K562 (cell line): ENCODE data around the gene PRDM4. TPM values are rescaled to one million over a fixed set of nuclear protein-coding genes. Genes with fewer than 3 reads are reported as not detected.

Source experiments
- ARHGAP35 ChIP-seq: fragments of 450-650 bp; IDR thresholded peaks from 2 replicates; pipeline ENCODE4 v1.6.1; 2018; ENCODE audit not compliant: partially characterized antibody
- CBFB ChIP-seq: sonication (generic); formaldehyde crosslinking; IDR thresholded peaks from 2 replicates; pipeline ENCODE4 v1.4.0; 2020; ENCODE audit warnings: mild to moderate bottlenecking, missing genetic modification reagents
- EP400 ChIP-seq: fragments of 450-650 bp; IDR thresholded peaks from 2 replicates; pipeline ENCODE4 v1.6.1; 2017; ENCODE audit warnings: antibody characterized with exemption, mild to moderate bottlenecking, moderate library complexity
- ETV1 ChIP-seq: fragments of 450-650 bp; conservative IDR thresholded peaks from 2 replicates; pipeline ENCODE4 v1.6.1; 2016; ENCODE audit warnings: missing genetic modification characterization, control low read depth, low read depth, missing compliant biosample characterization
- FOXK2 ChIP-seq, 2 experiments: fragments of 450-650 bp; IDR thresholded peaks in 1 of 2; conservative IDR thresholded peaks in 1 of 2; 2 replicates each; pipeline ENCODE4 v1.6.1; 2016; ENCODE audit warnings: low read depth in 2 of 2, mild to moderate bottlenecking in 1 of 2
- GABPA ChIP-seq: fragments of 200-800 bp; sonication (Bioruptor generic); conservative IDR thresholded peaks from 2 replicates; pipeline ENCODE4 v1.6.1; 2016; ENCODE audit warnings: low read depth, missing genetic modification characterization, missing compliant biosample characterization
- HDAC8 ChIP-seq: fragments of 450-650 bp; IDR thresholded peaks from 2 replicates; pipeline ENCODE4 v1.6.1; 2016; ENCODE audit warnings: mild to moderate bottlenecking, missing genetic modification characterization, moderate library complexity, missing compliant biosample characterization
- HIVEP1 ChIP-seq: fragments of 250-450 bp; sonication (Bioruptor Pico); IDR thresholded peaks from 2 replicates; pipeline ENCODE4 v1.4.0; 2020; ENCODE audit warnings: mild to moderate bottlenecking
- JUND ChIP-seq, 2 experiments: IDR thresholded peaks; 2 replicates in 1 of 2; 3 replicates in 1 of 2; pipeline ENCODE4 v1.6.1; 2011; ENCODE audit warnings: borderline replicate concordance in 2 of 2, low read depth in 2 of 2, low read length in 2 of 2, improper control_type of control experiment in 1 of 2, missing biosample characterization in 1 of 2, missing genetic modification characterization in 1 of 2, missing genetic modification reagents in 1 of 2
- MYC ChIP-seq, 2 experiments: fragments of 250-450 bp in 1 of 2; sonication (Bioruptor Pico) in 1 of 2; IDR thresholded peaks; 2 replicates each; pipeline versions ENCODE4 v1.5.1 to v1.6.1; 2012 to 2021; ENCODE audit warnings: low read depth in 2 of 2, borderline replicate concordance in 1 of 2, improper control_type of control experiment in 1 of 2, low read length in 1 of 2, mild to moderate bottlenecking in 1 of 2, moderate library complexity in 1 of 2
- NEUROD1 ChIP-seq: fragments of 150-350 bp; IDR thresholded peaks from 2 replicates; pipeline ENCODE4 v1.6.1; 2014; ENCODE audit warnings: borderline replicate concordance, low read length, low read depth; ENCODE audit not compliant: partially characterized antibody
- OTX1 ChIP-seq: fragments of 450-650 bp; formaldehyde crosslinking; IDR thresholded peaks from 2 replicates; pipeline ENCODE4 v1.4.0; 2022; ENCODE audit warnings: mild to moderate bottlenecking
- polyA plus RNA-seq, 8 experiments: library from polyadenylated mRNA; depleted of rRNA in 4 of 8; stranded (reverse) in 5 of 8; unstranded in 3 of 8; fragments of >200 nt; fragmentation: Nextera tagmentation in 2 of 8; fragmentation: Illumina TruSeq in 1 of 8; extraction: Ambion mirVana in 2 of 8; extraction: Trizol in 1 of 8; gene quantifications; 2 replicates each; pipeline versions ENCODE4 v1.2.1 to v1.2.3, GENCODE V29; 2011 to 2014; ENCODE audit warnings: inconsistent platforms in 1 of 8, missing spikeins in 1 of 8
- total RNA-seq, 7 experiments: library from RNA; depleted of rRNA in 6 of 7; stranded (reverse); fragments of >200 nt in 6 of 7; fragmentation: Illumina TruSeq in 2 of 7; extraction: Trizol in 2 of 7; gene quantifications; 2 replicates each; pipeline versions ENCODE4 v1.2.1 to v1.2.3, GENCODE V29; 2011 to 2021; ENCODE audit warnings: low replicate concordance in 1 of 7
- TF ChIP-seq, protein P1 (sequence below): fragments of 150-350 bp; conservative IDR thresholded peaks from 2 replicates; pipeline ENCODE4 v1.6.1; 2014; ENCODE audit warnings: low read length
- TF ChIP-seq, protein P2 (sequence below), 3 experiments: fragments of 200-800 bp in 1 of 3; fragments of 250-450 bp in 1 of 3; fragments of 450-650 bp in 1 of 3; sonication (Bioruptor Pico) in 1 of 3; sonication (Bioruptor generic) in 1 of 3; formaldehyde crosslinking in 1 of 3; IDR thresholded peaks; 2 replicates each; pipeline versions ENCODE4 v1.6.1 to v1.8.0; 2016 to 2022; ENCODE audit warnings: mild to moderate bottlenecking in 2 of 3, missing genetic modification characterization in 2 of 3, missing compliant biosample characterization in 1 of 3, moderate library complexity in 1 of 3
- TF ChIP-seq, protein P3 (sequence below): fragments of 200-800 bp; sonication (Bioruptor generic); IDR thresholded peaks from 2 replicates; pipeline ENCODE4 v1.6.1; 2017; ENCODE audit warnings: missing genetic modification characterization, missing compliant biosample characterization

PRDM4 gene
- total and polyA plus RNA-seq, 9 of the 15 experiments (the other 6 are each of a cell fraction or from before 2014, with no cell fraction given): 5.9 to 26.0 (median 20.0) TPM

GRCh38 chr12:107685360-107686248, 75.3 kb downstream of the PRDM4 start, which contains the start of gene PWP1 (continued):
- TF ChIP-seq HIVEP1 (CRISPR knock-in tag) (0 out of 2 replicates have a peak, but pooled peaks have one; percentile 12), NEUROD1 (peak; percentile 50), GABPA (tag) (peak; percentile 73), CBFB (CRISPR knock-in tag) (peak; percentile 61), JUND (IDR thresholded peaks at IDR 0.05; ENCODE audit: borderline replicate concordance, low read depth, low read length) (peak; percentile 74), JUND (tag; IDR thresholded peaks at IDR 0.05; ENCODE audit: borderline replicate concordance, low read depth, low read length) (no peak; the same call in 2 of the 3 replicates), MYC (IDR thresholded peaks at IDR 0.05; ENCODE audit: low read depth, low read length) (peak; percentile 100), MYC (CRISPR knock-in tag; IDR thresholded peaks at IDR 0.05; ENCODE audit: borderline replicate concordance, low read depth) (peak; percentile 77; the same call in 1 of the 2 replicates), HDAC8 (tag) (0 out of 2 replicates have a peak, but pooled peaks have one; percentile 13), ETV1 (tag) (peak; percentile 65), ARHGAP35 (no peak), EP400 (peak; percentile 99), FOXK2 (conservative IDR thresholded peaks at IDR 0.05 in 1 of 2, IDR thresholded peaks at IDR 0.05 in 1 of 2; ENCODE audit: low read depth in 2 of 2) (peak; percentile 96 to 97), OTX1 (CRISPR knock-in tag) (0 out of 2 replicates have a peak, but pooled peaks have one; percentile 69)
- TF ChIP-seq, protein P1, sequence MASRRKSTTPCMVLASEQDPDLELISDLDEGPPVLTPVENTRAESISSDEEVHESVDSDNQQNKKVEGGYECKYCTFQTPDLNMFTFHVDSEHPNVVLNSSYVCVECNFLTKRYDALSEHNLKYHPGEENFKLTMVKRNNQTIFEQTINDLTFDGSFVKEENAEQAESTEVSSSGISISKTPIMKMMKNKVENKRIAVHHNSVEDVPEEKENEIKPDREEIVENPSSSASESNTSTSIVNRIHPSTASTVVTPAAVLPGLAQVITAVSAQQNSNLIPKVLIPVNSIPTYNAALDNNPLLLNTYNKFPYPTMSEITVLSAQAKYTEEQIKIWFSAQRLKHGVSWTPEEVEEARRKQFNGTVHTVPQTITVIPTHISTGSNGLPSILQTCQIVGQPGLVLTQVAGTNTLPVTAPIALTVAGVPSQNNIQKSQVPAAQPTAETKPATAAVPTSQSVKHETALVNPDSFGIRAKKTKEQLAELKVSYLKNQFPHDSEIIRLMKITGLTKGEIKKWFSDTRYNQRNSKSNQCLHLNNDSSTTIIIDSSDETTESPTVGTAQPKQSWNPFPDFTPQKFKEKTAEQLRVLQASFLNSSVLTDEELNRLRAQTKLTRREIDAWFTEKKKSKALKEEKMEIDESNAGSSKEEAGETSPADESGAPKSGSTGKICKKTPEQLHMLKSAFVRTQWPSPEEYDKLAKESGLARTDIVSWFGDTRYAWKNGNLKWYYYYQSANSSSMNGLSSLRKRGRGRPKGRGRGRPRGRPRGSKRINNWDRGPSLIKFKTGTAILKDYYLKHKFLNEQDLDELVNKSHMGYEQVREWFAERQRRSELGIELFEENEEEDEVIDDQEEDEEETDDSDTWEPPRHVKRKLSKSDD: 0 out of 2 replicates have a peak, but pooled peaks have one; percentile 69
- TF ChIP-seq, protein P2, sequence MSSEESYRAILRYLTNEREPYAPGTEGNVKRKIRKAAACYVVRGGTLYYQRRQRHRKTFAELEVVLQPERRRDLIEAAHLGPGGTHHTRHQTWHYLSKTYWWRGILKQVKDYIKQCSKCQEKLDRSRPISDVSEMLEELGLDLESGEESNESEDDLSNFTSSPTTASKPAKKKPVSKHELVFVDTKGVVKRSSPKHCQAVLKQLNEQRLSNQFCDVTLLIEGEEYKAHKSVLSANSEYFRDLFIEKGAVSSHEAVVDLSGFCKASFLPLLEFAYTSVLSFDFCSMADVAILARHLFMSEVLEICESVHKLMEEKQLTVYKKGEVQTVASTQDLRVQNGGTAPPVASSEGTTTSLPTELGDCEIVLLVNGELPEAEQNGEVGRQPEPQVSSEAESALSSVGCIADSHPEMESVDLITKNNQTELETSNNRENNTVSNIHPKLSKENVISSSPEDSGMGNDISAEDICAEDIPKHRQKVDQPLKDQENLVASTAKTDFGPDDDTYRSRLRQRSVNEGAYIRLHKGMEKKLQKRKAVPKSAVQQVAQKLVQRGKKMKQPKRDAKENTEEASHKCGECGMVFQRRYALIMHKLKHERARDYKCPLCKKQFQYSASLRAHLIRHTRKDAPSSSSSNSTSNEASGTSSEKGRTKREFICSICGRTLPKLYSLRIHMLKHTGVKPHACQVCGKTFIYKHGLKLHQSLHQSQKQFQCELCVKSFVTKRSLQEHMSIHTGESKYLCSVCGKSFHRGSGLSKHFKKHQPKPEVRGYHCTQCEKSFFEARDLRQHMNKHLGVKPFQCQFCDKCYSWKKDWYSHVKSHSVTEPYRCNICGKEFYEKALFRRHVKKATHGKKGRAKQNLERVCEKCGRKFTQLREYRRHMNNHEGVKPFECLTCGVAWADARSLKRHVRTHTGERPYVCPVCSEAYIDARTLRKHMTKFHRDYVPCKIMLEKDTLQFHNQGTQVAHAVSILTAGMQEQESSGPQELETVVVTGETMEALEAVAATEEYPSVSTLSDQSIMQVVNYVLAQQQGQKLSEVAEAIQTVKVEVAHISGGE (CRISPR knock-in tag; IDR thresholded peaks at IDR 0.05): no peak; a peak in 1 of 6 replicates
- TF ChIP-seq, protein P3, sequence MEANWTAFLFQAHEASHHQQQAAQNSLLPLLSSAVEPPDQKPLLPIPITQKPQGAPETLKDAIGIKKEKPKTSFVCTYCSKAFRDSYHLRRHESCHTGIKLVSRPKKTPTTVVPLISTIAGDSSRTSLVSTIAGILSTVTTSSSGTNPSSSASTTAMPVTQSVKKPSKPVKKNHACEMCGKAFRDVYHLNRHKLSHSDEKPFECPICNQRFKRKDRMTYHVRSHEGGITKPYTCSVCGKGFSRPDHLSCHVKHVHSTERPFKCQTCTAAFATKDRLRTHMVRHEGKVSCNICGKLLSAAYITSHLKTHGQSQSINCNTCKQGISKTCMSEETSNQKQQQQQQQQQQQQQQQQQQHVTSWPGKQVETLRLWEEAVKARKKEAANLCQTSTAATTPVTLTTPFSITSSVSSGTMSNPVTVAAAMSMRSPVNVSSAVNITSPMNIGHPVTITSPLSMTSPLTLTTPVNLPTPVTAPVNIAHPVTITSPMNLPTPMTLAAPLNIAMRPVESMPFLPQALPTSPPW (CRISPR knock-in tag): peak; percentile 75; the same call in 1 of the 2 replicates
